ENCODE measurements around the gene SPAG6.

DNA sequence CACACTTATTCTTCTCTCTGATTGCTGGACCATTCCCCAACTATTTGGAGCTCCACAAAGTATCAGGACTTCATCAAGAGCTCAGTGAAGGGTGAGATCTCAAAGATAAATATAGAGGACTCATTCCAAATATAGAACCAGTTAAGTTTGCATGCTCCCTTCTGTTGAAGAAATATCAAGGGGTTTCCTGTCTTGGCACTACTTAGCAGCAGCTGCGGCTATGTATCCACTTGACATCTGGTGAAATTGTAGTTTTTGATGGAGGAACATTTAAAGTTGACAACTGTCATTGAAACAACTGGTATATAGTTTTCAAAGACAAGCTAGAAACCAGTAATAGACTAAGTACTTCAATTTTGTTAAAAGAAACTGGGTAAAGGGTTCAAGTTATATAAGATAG lies 1.0 kb upstream of the SPAG6 start:
- TF ChIP-seq, protein P1, sequence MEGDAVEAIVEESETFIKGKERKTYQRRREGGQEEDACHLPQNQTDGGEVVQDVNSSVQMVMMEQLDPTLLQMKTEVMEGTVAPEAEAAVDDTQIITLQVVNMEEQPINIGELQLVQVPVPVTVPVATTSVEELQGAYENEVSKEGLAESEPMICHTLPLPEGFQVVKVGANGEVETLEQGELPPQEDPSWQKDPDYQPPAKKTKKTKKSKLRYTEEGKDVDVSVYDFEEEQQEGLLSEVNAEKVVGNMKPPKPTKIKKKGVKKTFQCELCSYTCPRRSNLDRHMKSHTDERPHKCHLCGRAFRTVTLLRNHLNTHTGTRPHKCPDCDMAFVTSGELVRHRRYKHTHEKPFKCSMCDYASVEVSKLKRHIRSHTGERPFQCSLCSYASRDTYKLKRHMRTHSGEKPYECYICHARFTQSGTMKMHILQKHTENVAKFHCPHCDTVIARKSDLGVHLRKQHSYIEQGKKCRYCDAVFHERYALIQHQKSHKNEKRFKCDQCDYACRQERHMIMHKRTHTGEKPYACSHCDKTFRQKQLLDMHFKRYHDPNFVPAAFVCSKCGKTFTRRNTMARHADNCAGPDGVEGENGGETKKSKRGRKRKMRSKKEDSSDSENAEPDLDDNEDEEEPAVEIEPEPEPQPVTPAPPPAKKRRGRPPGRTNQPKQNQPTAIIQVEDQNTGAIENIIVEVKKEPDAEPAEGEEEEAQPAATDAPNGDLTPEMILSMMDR (IDR thresholded peaks at IDR 0.05), result no peak
- TF ChIP-seq POLR2A (IDR thresholded peaks at IDR 0.05), result no peak

All from tibial nerve (tissue), 3 donors.